SK-N-SH (cell line): Measurements from ENCODE around the gene STK39. TPM values are rescaled to one million over a fixed set of nuclear protein-coding genes. Genes with fewer than 3 reads are reported as not detected.

Experiments
- polyA plus RNA-seq, 3 experiments: library from polyadenylated mRNA; depleted of rRNA; stranded (reverse); fragments of >200 nt; gene quantifications; 2 replicates each; pipeline ENCODE4 v1.2.3, GENCODE V29; 2012
- small RNA-seq, 7 experiments: library from RNA; depleted of rRNA; stranded (forward); fragments of <200 nt; gene quantifications; one replicate each; pipeline ENCODE3, GENCODE V24; 2012

STK39 gene
- polyA plus RNA-seq, 1 of the 3 experiments (the other 2 are of a cell fraction) = 9.6 TPM

Small RNA genes within 50 kb of the gene (small RNA-seq; reads per million reads assigned to genes)
- 4.2 to 40.4 (median 12.1) reads per million in 7 experiments for gene AC067940.1

Other genes with a start within 250 kb of the STK39 start
- 1.8 and 2.5 TPM in 2 replicates for gene CERS6, start 208.7 kb upstream of the STK39 start, polyA plus RNA-seq (2012; rRNA removed)